Right kidney (tissue), 1 donor: ENCODE data around the gene PLXNA2.
A peak's percentile ranks its signal among the peaks of the same experiment; 100 is the strongest.

Source experiments
- DNase-seq: peaks from one replicate; pipeline ENCODE4 v3.0.0-alpha.2; 2016

PLXNA2 gene

DNA sequence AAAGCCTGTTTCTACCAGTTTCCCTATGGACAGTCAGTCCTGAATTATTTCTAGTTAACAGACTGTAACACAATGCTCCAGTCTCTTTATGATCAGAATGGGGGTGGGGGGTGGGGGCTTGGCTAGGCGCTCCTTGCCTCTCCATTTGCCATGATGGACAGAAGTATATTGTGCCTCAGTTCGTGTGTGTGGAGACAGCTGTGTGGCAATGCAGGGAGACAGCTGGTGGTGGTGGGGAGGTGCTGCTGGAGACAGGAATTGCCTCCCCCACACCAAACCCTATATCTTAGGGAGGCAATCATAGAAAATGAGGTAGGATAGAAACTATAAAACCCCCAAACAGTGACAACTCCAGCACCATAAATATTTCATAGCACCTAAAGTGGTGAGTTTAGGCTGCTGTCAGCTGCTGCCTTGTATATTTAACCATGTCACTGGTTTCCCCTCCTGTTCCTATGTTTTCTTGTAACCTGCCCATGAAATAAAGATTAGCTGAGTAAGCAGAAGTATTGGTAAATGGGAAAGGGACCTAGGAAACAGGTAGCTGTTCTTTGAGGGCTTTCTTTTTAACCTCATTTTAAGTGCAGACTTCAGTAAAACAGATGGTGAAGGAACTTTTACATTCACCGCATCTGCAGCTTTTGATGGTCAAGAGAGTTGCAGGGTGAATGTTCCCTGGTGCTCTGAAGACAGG lies 3.4 kb downstream of the PLXNA2 start:
- no peak for DNase-seq

- peak; percentile 67 for DNase-seq
Observed at GRCh38 chr1:208239473-208240381, 4.5 kb downstream of the PLXNA2 start.

- peak; percentile 52 for DNase-seq
Observed at GRCh38 chr1:208238710-208239472, 5.3 kb downstream of the PLXNA2 start.

DNA sequence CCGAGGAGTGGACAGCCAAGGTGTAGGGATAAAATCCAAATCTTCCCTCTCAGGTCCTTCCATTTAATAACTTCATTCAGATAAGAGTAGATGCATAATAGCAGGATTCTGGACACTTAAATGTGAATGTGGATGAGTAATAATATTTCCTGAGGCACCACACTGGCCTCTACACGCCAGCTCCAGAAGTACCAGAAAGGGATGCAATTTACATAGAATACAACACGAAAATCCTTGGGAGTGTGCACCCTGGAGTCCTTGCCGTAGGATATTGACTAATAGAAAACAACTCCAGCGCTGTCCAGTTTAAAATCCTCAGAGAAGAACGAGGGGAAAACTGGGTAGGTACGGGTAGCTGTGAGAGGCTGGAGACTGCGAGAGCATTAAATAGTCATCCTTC lies 6.9 kb downstream of the PLXNA2 start:
- no peak for DNase-seq

GRCh38 chr1:208235982-208236761 lies 8.0 kb downstream of the PLXNA2 start:
- peak; percentile 41 for DNase-seq

- no peak for DNase-seq
Observed at GRCh38 chr1:208235356-208235981, 8.7 kb downstream of the PLXNA2 start.

DNA sequence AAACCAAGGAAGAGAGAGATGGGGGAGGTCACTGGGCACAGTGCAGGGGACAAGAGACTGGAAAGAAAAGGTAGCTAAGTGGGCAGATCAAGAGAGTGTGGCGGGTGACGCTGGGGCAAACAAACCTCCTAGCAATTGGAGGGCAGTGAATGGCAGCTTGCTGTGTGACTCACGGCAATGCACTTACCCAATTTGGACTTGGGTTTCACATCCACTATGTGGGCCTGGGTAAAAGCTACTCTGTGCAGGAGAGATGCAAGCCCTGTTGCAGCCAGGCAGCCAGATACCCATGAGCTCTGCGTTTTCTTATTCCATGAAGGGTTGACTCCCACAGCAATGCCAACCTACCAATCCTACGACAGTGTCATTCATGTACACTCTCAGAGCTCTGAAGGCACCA lies 9.5 kb downstream of the PLXNA2 start:
- no peak for DNase-seq

DNA sequence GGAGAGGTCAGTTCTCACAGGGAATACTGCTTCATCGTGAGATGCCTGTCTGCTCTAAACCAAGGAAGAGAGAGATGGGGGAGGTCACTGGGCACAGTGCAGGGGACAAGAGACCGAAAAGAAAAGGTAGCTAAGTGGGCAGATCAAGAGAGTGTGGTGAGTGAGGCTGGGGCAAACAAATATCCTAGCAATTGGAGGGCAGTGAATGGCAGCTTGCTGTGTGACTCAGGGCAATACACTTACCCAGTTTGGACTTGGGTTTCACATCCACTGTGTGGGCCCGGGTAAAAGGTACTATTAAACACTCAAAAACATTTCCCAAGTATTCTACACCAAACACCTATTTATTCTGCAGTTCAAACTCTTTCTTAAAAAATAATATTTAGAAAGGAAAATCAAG lies 10.2 kb downstream of the PLXNA2 start:
- no peak for DNase-seq

DNA sequence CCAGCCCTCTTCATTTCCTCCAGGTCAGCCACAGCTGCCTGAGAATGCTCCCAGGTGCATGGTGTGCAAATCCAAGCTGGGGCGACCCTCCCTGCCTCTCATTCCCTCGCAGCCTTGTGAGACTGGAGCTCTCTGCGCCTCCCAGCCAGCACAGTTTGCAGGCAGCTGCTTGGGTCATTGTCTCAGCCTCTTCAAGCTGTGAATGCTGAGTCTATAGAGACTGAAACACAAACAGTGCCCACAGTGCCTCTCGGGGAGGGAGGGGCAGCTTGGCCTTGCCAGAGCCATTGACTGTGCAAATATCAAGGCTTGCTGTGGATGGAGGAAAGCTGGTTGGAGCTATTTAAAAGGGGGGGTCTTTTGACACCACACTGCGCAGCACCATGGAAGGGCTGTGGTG lies 10.6 kb downstream of the PLXNA2 start:
- DNase-seq, result no peak

GRCh38 chr1:208232662-208233038 lies 11.5 kb downstream of the PLXNA2 start:
- no peak for DNase-seq

DNA sequence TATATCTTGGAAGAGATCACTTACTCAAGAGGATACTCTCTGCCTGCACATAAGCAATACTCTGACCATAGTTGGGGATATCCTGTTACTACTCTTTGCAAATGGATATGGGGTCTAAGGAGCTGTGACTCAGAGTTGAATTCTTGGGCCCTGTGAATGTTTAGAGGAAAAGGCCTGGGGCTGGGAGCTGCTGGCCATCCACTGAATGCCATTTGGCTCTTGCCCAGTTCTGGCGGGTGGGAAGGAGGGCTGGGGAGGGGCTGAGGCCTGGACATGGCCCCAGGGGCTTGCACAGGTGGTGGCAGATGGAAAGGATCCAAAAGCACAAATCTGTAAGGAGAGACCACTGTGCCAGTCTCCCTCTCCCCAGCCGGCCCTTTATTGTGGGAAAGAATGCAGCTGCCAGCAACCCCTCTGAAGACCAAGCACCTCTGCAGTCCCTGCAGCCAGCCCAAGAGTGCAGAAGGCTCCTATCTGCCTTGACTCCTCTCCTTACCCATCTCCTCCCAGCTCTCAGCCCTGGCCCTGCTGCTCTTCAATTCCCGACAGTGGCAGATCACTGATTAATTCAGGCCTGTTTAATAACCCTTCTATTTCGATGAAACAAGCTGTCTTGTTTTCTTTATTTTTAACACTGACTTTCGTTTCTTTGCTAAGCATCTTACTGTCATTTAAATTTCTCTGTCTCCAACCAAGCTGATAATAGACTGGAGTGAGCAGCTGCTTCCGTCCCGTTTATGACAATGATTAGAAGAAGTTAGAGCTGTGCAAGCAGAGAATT lies 12.1 kb downstream of the PLXNA2 start:
- no peak for DNase-seq

GRCh38 chr1:208230668-208231529 lies 13.3 kb downstream of the PLXNA2 start:
- DNase-seq, result no peak

DNA sequence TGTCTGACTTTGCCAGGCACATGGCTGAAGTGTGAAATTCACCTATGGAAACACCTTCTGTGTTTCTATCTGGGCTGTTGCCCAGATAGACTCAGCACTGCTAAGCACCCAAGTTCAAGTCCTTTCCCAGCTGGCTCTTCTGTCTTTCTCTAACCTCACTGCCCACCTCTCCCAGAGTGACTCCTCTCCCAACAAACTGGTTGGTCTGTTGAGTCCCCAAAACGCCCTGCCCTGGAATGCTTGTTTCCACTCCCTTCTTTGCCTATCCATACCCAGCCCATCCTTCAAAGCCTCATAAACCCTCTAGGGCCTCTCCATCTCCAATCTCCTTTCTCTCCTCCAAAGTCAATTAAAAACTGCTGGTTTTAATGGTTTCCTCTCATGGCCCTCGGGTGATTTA lies 15.6 kb downstream of the PLXNA2 start:
- no peak for DNase-seq

GRCh38 chr1:208228026-208228425 lies 16.2 kb downstream of the PLXNA2 start:
- DNase-seq, result no peak

GRCh38 chr1:208227366-208227765 lies 16.8 kb downstream of the PLXNA2 start:
- no peak for DNase-seq

DNA sequence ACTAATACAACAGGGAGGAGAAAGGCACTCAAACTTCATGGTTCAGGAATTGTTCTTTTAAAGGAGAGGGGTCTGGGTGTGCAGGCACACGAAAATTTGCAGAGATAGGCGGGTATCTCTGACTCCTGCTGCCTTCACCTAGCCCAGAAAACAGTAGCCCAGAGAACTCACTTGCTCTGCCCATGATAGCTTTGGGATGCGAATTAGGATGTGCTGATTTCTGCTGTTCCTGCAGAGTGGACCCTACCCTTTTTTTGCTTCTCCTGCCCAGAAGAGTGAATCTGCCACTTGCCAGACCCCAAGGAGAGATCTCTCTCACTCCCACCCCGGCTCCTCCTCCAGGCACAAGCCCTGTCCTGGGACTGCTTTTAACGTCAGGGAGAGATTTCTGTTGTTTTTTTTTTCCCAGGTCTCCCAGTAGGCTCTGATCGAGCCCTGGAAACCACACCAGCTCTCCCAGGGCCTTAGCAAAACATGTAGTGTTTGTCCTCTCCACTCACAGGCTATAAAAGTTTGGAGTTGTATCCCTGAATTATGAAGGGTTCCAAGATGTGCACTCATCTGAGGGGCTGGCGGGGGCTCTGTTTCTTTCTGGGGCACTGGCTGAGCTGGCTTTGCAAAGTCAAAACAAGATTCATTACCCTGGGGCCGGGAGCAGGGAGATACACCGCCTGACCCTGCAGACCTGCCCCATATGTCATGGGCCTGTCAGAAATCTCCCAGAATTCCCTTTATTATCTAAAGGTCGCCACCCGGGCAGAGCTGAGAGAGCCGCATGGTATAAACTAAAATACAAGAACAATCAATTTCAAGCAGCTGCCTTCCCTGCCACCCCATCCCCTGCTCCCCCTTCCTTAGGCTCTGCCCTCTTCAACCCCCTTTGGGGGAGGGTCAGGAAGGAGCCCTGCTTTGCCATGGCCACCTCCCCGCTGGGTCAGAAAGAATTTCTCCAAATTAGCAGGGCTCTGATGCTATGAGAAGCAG lies 17.9 kb downstream of the PLXNA2 start:
- DNase-seq, result peak; percentile 46

DNA sequence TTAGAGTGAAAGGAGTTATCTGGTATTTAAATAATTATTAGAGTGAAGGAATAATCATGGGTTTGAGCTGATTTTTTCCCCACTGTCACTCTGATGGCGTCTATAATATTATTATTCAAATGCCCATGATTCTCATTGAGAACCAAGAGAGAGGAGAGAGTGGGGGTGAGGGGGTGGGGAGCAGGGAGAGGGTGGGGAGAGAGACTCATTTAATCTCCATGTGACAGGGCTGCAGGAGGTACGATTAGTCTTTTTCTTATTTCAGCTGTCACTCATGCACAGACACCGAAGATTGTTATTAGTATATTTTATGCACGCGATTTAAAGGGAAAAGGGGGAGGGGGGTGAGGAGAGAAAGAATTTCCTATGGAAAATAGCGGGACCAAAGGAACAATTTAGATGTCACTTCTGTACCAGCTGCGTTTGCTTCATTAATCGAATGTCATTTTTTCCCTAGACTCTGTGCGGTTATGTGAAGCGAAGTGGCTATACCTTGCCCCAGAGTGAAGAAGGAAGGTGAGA lies 19.9 kb downstream of the PLXNA2 start:
- DNase-seq, result no peak

GRCh38 chr1:208223136-208223535 lies 21.0 kb downstream of the PLXNA2 start:
- DNase-seq, result no peak
